Measurements from ENCODE around the gene VEGFA.

Gene VEGFA

DNA sequence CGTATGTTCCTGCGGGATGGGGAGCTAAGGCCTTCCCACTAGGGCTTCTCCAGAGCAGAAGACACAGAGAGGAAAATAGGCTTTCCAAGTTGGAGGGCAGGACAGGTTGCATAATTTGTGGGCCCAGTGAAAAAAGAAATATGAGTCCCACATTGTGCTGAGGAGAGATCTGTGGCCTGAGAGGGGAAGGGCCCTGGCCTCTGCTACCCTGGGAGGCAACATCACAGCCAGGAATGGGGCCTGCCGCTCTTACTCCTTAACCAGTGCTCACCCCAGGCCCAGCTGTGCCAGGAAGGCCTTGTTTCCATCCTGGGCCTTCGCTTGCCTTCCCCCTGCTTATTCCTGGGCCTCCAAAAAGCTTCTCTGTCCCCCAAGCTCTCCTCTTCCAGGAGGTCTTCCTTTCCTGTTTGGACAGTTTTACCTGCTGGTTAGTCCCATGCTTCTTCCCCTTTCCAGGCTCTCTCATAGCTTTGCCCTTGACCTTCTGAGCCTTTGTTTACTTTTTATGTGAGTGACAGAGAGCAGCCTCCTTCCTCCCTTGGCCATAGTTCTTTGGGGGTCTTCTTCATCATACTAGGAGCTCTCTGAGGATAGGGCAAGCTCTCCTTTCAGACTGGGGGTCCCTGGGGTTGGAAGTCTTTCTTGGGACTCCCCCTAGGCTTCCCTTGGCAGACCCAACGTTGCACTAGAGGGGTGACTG is 26.2 kb upstream of the VEGFA start:
- no peak for TF ChIP-seq SPI1 (IDR thresholded peaks at IDR 0.05; ENCODE audit: low read depth, low read length)
- TF ChIP-seq TAF1 (IDR thresholded peaks at IDR 0.05; ENCODE audit: low read depth, low read length) = no peak
- TF ChIP-seq POLR2A (IDR thresholded peaks at IDR 0.05; ENCODE audit: low read depth, low read length) = no peak
- TF ChIP-seq POU2F2 (IDR thresholded peaks at IDR 0.05; ENCODE audit: low read depth, low read length) = no peak
- no peak for TF ChIP-seq PAX5 (IDR thresholded peaks at IDR 0.05; ENCODE audit: insufficient read depth, low read length, severe bottlenecking)
- TF ChIP-seq POLR2AphosphoS5 (IDR thresholded peaks at IDR 0.05; ENCODE audit: low read depth, low read length) = no peak
- DNase-seq (ENCODE audit: insufficient read length, low spot score) = no peak
- FAIRE-seq = no peak

DNA sequence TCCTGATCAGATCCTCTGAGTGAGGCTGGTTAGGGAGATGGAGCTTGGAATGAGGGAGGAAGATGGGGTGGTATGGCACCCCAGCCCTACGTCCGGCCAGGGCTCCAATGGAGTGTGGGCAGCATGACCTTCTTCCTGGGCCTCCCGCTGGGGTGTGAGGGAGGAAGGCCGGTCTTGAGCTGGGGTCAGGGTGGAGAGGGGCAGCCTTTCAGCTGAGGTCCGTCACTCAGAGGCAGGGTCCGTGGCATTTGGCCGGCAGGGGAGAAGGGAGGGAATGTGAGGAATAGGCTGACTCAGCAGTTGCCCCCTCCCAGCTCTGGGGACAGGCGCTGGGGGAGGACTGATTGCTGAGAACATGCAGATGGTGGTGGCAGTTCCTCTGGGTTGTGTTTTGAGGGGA is 25.5 kb upstream of the VEGFA start:
- DNase-seq (ENCODE audit: insufficient read length, low spot score) = no peak
- TF ChIP-seq POLR2AphosphoS5 (IDR thresholded peaks at IDR 0.05; ENCODE audit: low read depth, low read length) = no peak
- TF ChIP-seq PAX5 (IDR thresholded peaks at IDR 0.05; ENCODE audit: insufficient read depth, low read length, severe bottlenecking) = no peak
- TF ChIP-seq POLR2A (IDR thresholded peaks at IDR 0.05; ENCODE audit: low read depth, low read length) = no peak
- no peak for TF ChIP-seq POU2F2 (IDR thresholded peaks at IDR 0.05; ENCODE audit: low read depth, low read length)
- TF ChIP-seq SPI1 (IDR thresholded peaks at IDR 0.05; ENCODE audit: low read depth, low read length) = no peak
- no peak for TF ChIP-seq TAF1 (IDR thresholded peaks at IDR 0.05; ENCODE audit: low read depth, low read length)
- FAIRE-seq = no peak

DNA sequence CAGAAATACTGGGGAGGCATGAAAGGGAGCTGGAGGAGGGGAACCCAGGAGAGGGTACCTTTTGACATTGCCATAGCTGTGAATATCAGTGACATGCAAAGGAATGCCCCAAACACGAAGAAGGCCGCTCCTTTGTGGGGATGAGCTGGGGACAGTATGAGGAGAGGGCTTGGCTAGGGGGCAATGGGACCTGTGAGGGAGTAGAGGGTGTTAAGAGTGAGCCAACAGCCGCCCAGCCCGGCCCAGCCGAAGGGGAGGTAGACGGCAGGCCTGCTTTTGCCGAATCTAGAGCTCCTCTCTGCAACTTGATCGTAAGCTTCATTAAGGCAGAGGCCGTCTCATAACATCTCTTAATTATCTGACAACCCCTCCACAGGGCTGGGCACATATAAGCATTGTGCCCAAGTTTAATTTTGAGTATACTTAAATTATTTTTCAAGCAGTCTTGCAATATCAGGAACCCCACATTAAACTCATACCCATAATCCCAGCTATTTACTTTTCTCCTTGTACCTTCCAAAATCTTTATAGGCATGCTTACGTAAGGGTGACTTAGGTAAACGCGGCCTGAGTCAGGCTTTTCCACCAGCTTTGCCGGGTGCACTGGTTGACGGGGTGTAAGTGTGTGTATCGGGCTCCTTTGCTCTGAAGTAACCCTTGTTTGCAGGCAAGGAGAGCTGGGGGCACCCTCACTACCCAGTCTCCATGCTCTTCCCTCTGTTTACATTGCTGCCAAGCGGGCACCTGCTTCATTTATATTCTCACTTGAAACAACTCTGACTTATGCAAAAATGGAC is 24.9 kb upstream of the VEGFA start:
- DNase-seq (ENCODE audit: insufficient read length, low spot score) (no peak), FAIRE-seq (no peak)
- TF ChIP-seq SPI1 (IDR thresholded peaks at IDR 0.05; ENCODE audit: low read depth, low read length) (no peak), POLR2AphosphoS5 (IDR thresholded peaks at IDR 0.05; ENCODE audit: low read depth, low read length) (no peak), TAF1 (IDR thresholded peaks at IDR 0.05; ENCODE audit: low read depth, low read length) (no peak), POLR2A (IDR thresholded peaks at IDR 0.05; ENCODE audit: low read depth, low read length) (no peak), PAX5 (IDR thresholded peaks at IDR 0.05; ENCODE audit: insufficient read depth, low read length, severe bottlenecking) (no peak), POU2F2 (IDR thresholded peaks at IDR 0.05; ENCODE audit: low read depth, low read length) (no peak)

GRCh38 chr6:43746071-43746470 is 23.9 kb upstream of the VEGFA start:
- no peak for DNase-seq (ENCODE audit: insufficient read length, low spot score)
- FAIRE-seq = no peak
- TF ChIP-seq SPI1 (IDR thresholded peaks at IDR 0.05; ENCODE audit: low read depth, low read length) = no peak
- no peak for TF ChIP-seq POU2F2 (IDR thresholded peaks at IDR 0.05; ENCODE audit: low read depth, low read length)
- TF ChIP-seq PAX5 (IDR thresholded peaks at IDR 0.05; ENCODE audit: insufficient read depth, low read length, severe bottlenecking) = no peak
- TF ChIP-seq TAF1 (IDR thresholded peaks at IDR 0.05; ENCODE audit: low read depth, low read length) = no peak
- TF ChIP-seq POLR2AphosphoS5 (IDR thresholded peaks at IDR 0.05; ENCODE audit: low read depth, low read length) = no peak
- TF ChIP-seq POLR2A (IDR thresholded peaks at IDR 0.05; ENCODE audit: low read depth, low read length) = no peak

- no peak for DNase-seq (ENCODE audit: insufficient read length, low spot score)
- no peak for TF ChIP-seq TAF1 (IDR thresholded peaks at IDR 0.05; ENCODE audit: low read depth, low read length)
- TF ChIP-seq SPI1 (IDR thresholded peaks at IDR 0.05; ENCODE audit: low read depth, low read length) = no peak
- no peak for TF ChIP-seq POU2F2 (IDR thresholded peaks at IDR 0.05; ENCODE audit: low read depth, low read length)
- FAIRE-seq = no peak
These were observed 23.4 kb upstream of the VEGFA start for GRCh38 chr6:43746613-43747102.

GRCh38 chr6:43747784-43748183 is 22.2 kb upstream of the VEGFA start:
- no peak for TF ChIP-seq POLR2AphosphoS5 (IDR thresholded peaks at IDR 0.05; ENCODE audit: low read depth, low read length)
- no peak for TF ChIP-seq PAX5 (IDR thresholded peaks at IDR 0.05; ENCODE audit: insufficient read depth, low read length, severe bottlenecking)
- no peak for TF ChIP-seq SPI1 (IDR thresholded peaks at IDR 0.05; ENCODE audit: low read depth, low read length)
- no peak for TF ChIP-seq TAF1 (IDR thresholded peaks at IDR 0.05; ENCODE audit: low read depth, low read length)
- TF ChIP-seq POLR2A (IDR thresholded peaks at IDR 0.05; ENCODE audit: low read depth, low read length) = no peak
- TF ChIP-seq POU2F2 (IDR thresholded peaks at IDR 0.05; ENCODE audit: low read depth, low read length) = no peak
- FAIRE-seq = no peak
- DNase-seq (ENCODE audit: insufficient read length, low spot score) = no peak

DNA sequence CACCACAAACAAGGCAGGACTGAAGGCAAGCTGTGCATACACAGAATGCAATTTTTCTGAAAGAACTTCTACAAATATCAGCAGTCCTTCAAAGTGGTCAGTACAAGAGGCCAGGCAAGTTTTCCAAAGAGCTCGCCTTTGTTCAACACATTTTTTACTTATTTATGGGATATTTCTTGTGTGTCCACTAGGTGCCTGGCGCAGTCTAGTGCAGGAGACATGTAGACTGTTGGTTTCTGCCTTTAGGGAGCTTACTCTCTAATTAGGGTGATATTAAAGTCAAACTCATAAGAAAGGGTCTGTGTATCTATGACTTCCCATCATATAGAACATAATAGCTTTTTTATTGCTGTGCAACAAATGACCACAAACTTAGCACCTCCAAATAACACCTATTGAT is 21.2 kb upstream of the VEGFA start:
- no peak for FAIRE-seq
- TF ChIP-seq TAF1 (IDR thresholded peaks at IDR 0.05; ENCODE audit: low read depth, low read length) (no peak), POLR2AphosphoS5 (IDR thresholded peaks at IDR 0.05; ENCODE audit: low read depth, low read length) (no peak), SPI1 (IDR thresholded peaks at IDR 0.05; ENCODE audit: low read depth, low read length) (no peak), POU2F2 (IDR thresholded peaks at IDR 0.05; ENCODE audit: low read depth, low read length) (no peak), POLR2A (IDR thresholded peaks at IDR 0.05; ENCODE audit: low read depth, low read length) (no peak), PAX5 (IDR thresholded peaks at IDR 0.05; ENCODE audit: insufficient read depth, low read length, severe bottlenecking) (no peak)
- no peak for DNase-seq (ENCODE audit: insufficient read length, low spot score)

- no peak for TF ChIP-seq TAF1 (IDR thresholded peaks at IDR 0.05; ENCODE audit: low read depth, low read length)
- TF ChIP-seq POLR2AphosphoS5 (IDR thresholded peaks at IDR 0.05; ENCODE audit: low read depth, low read length) = no peak
- no peak for TF ChIP-seq PAX5 (IDR thresholded peaks at IDR 0.05; ENCODE audit: insufficient read depth, low read length, severe bottlenecking)
- TF ChIP-seq SPI1 (IDR thresholded peaks at IDR 0.05; ENCODE audit: low read depth, low read length) = no peak
- TF ChIP-seq POU2F2 (IDR thresholded peaks at IDR 0.05; ENCODE audit: low read depth, low read length) = no peak
- no peak for TF ChIP-seq POLR2A (IDR thresholded peaks at IDR 0.05; ENCODE audit: low read depth, low read length)
- FAIRE-seq = no peak
These were observed 20.6 kb upstream of the VEGFA start for GRCh38 chr6:43749461-43749860.

GRCh38 chr6:43750622-43751021 is 19.4 kb upstream of the VEGFA start:
- no peak for DNase-seq (ENCODE audit: insufficient read length, low spot score)
- no peak for FAIRE-seq
- TF ChIP-seq PAX5 (IDR thresholded peaks at IDR 0.05; ENCODE audit: insufficient read depth, low read length, severe bottlenecking) = no peak

More at GRCh38 chr6:43749461-43749860, 20.6 kb upstream of the VEGFA start:
- DNase-seq (ENCODE audit: insufficient read length, low spot score) = no peak

Measured in GM12891 (cell line).